ENCODE results near the gene PHOX2A. TPM values are rescaled to one million over a fixed set of nuclear protein-coding genes. Genes with fewer than 3 reads are reported as not detected.

The PHOX2A gene
- total RNA-seq: not detected in 2 replicates

GRCh38 chr11:72244060-72244360 lies at the start of gene PHOX2A:
Gene PHOX2A, minus strand, starts transcription at chr11:72244176. Its CDS starts 172 bp downstream, at chr11:72244004.

DNA sequence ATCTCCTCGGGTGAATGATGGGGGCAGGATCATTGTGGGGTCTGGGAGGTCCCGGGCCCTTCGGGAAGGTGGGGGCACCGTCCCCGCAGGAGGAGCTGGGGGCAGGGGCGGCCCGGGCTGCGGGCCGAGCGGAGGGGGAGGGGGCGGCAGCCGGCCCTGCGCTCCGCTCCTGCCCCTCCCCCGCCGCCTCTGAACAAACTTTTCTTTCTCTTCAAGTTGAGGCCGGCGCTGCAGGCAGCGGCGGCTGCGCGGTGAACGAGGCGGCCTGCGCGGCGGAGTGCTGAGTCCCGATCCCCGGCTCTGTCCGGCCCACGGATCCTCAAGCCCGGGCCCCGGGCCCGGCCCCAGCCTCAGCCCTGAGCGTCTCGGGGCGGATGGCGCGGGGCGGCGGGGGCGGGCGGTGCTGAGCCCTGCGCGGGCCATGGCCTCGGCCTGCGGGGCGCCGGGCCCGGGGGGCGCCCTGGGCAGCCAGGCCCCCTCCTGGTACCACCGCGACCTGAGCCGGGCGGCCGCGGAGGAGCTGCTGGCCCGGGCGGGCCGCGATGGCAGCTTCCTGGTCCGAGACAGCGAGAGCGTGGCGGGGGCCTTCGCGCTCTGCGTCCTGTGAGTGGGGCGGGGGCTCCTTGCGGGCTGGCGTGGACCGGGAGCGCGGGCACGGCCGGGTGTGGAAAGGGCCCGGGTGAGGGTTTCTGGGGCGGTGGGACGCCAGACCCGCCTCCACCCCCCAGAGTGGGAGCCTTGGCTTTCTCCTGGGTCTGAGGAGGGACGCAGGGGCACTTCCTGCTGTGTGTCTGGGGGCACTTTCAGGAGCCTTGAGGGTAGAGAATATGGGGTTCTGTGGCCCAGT lies 19.2 kb downstream of the PHOX2A start, which contains the start of gene INPPL1:
TSS of gene INPPL1 (plus strand) at position 204 of the 847 bp plus-strand sequence. CDS start at position 422, 218 bp downstream.

DNA sequence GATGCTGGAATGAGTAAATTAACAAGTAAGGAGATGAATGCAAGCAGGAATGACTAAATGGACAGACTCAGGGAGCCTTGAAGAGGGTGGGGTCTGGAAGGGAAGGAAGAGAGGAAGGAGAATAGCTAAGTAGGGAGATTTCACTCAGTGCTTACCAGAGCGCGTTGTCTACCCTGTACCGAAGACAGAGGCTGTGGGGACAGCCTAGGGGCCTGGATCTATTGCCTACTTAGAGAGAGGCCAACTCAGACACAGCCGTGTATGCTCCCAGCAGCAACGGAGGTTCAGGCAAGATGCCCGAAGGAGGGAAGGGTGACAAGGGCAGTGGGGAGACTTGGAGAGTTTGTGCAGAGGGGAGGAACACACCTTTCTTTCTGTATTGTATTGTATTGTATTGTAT lies 27.3 kb downstream of the PHOX2A start, which contains the start of gene FOLR2:
TSS of gene FOLR2 (plus strand) at position 157 of the 400 bp plus-strand sequence. CDS start 1,791 bp downstream, outside the sequence.

GRCh38 chr11:72191961-72192381 lies 52.0 kb downstream of the PHOX2A start, which contains the start of gene FOLR1:
Gene FOLR1, plus strand, starts transcription at chr11:72192140. Its CDS starts 34 bp downstream, at chr11:72192174.

Other genes starting within 250 kb of the PHOX2A start
- 2.5 and 4.4 TPM in 2 replicates for gene IL18BP, start 245.3 kb downstream of the PHOX2A start, total RNA-seq
- gene NUMA1, start 163.6 kb downstream of the PHOX2A start, total RNA-seq: 168 and 206 TPM in 2 replicates
- 6.1 and 6.5 TPM in 2 replicates for gene LRRC51, start 163.3 kb downstream of the PHOX2A start, total RNA-seq
- 68.1 and 81.7 TPM in 2 replicates for gene LAMTOR1, start 140.9 kb downstream of the PHOX2A start, total RNA-seq
- not detected in 2 replicates for gene TOMT, start 138.3 kb downstream of the PHOX2A start, total RNA-seq
- 11.5 and 14.0 TPM in 2 replicates for gene ANAPC15, start 131.5 kb downstream of the PHOX2A start, total RNA-seq
- 3.4 TPM in 1 of 2 replicates, not detected in the other for gene FOLR3, start 108.5 kb downstream of the PHOX2A start, total RNA-seq
- gene FOLR1, start 52.0 kb downstream of the PHOX2A start, total RNA-seq: not detected in 2 replicates
- gene FOLR2, start 27.4 kb downstream of the PHOX2A start, total RNA-seq: not detected in 2 replicates
- 80.8 and 114 TPM in 2 replicates for gene INPPL1, start 19.4 kb downstream of the PHOX2A start, total RNA-seq
- gene CLPB, start 190.4 kb upstream of the PHOX2A start, total RNA-seq: 33.4 and 47.7 TPM in 2 replicates